H1 (cell line): ENCODE data around the gene CAMK2D. TPM values are rescaled to one million over a fixed set of nuclear protein-coding genes. Genes with fewer than 3 reads are reported as not detected.

Experiments
- BACH1 ChIP-seq: IDR thresholded peaks from 2 replicates; pipeline ENCODE4 v1.6.1; 2012; ENCODE audit warnings: low read length, improper control_type of control experiment
- CTBP2 ChIP-seq: IDR thresholded peaks from 2 replicates; pipeline ENCODE4 v1.7.0; 2011; ENCODE audit warnings: borderline replicate concordance, mild to moderate bottlenecking, moderate library complexity, mixed read lengths, low read length; ENCODE audit not compliant: insufficient read depth, insufficient read length
- TAF7 ChIP-seq: optimal IDR thresholded peaks from 2 replicates; pipeline ENCODE3; 2011; ENCODE audit warnings: low read depth, mild to moderate bottlenecking, inconsistent platforms, low read length, moderate library complexity, borderline replicate concordance
- polyA plus RNA-seq, 7 experiments: library from polyadenylated mRNA; depleted of rRNA in 3 of 7; stranded (reverse) in 5 of 7; unstranded in 2 of 7; fragments of >200 nt in 5 of 7; fragments of 200-250 nt in 2 of 7; gene quantifications; 1 replicate in 5 of 7; 2 replicates in 1 of 7; 4 replicates in 1 of 7; pipeline versions ENCODE4 v1.2.1 to v1.2.3, GENCODE V29; 2011 to 2013; ENCODE audit warnings: missing spikeins in 2 of 7, mixed read lengths in 2 of 7
- small RNA-seq: library from polyadenylated mRNA; stranded (forward); fragments of <200 nt; extraction: miRNeasy Mini kit (QIAGEN cat#:217004); gene quantifications from one replicate; pipeline ENCODE3, GENCODE V24; 2013; ENCODE audit not compliant: insufficient read depth
- total RNA-seq: library from RNA; stranded (reverse); fragmentation: NEBNext Ultra II Directional; extraction: Animal tissue kit (Norgen Biotek cat#: 25700); gene quantifications from 2 replicates; pipeline ENCODE4 v1.2.1, GENCODE V29; 2021

CAMK2D gene
- total and polyA plus RNA-seq, 2 of the 8 experiments (the other 6 are each of a cell fraction or from before 2014, with no cell fraction given), result 3.2 to 7.0 TPM

- TF ChIP-seq CTBP2, result no peak
- no peak for TF ChIP-seq TAF7
- TF ChIP-seq BACH1, result no peak
- TF ChIP-seq, all 59 proteins: peak for 0
Measured at GRCh38 chr4:113404167-113404571, 357.4 kb downstream of the CAMK2D start (continued).

Small RNA genes within 50 kb of the gene (small RNA-seq; reads per million reads assigned to genes)
- not detected for gene RN7SL184P
- gene RNU1-138P, result not detected

Other genes starting within 250 kb of the CAMK2D start
- gene ARSJ, start 217.9 kb upstream of the CAMK2D start, total RNA-seq, result 5.8 and 6.3 TPM in 2 replicates
- 1.3 and 1.4 TPM in 2 replicates for gene ARSJ, start 217.9 kb upstream of the CAMK2D start, polyA plus RNA-seq (2011; rRNA removed)